RCC 7860 (cell line): ENCODE measurements around the gene SLC11A2.
A peak's percentile ranks its signal among the peaks of the same experiment; 100 is the strongest.

Experiments
- DNase-seq: peaks from one replicate; pipeline ENCODE4 v3.0.0-alpha.2; 2015; ENCODE audit warnings: low spot score
- FAIRE-seq: peaks from 2 replicates; lab custom pipeline; 2012; peaks lifted over from hg19 to GRCh38; lab: Jason Lieb, UNC

SLC11A2 gene

GRCh38 chr12:51025836-51026638, at the start of gene SLC11A2:
TSS of gene SLC11A2 (minus strand) at chr12:51026384. CDS start at chr12:51010728, 15,656 bp downstream.
- no peak for FAIRE-seq

GRCh38 chr12:51075390-51075789, 49.2 kb upstream of the SLC11A2 start:
- DNase-seq: no peak
- no peak for FAIRE-seq

More at GRCh38 chr12:51025836-51026638, at the start of gene SLC11A2:
- DNase-seq: peak; percentile 81

DNA sequence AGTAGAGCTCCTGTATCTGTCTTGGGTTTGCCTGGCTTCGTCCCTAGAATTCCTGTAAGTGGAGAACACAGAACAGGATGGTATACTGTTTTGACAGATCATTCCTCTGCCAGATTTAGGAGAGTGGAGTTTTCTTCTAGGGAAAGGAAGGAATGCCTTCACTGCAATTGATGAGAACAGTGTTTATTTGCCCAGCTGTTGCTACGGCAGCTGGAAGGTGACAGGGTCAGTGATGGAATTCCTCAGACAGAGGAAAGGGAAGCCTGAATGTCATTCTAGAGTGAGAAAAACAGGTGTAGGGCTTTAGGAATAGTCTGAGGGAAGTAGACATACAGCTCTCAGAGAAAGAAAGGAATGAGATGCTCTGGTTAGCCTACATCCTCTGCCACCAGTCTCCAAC, 45.5 kb upstream of the SLC11A2 start:
- no peak for DNase-seq
- FAIRE-seq: no peak

- FAIRE-seq (no peak), DNase-seq (no peak)
These were observed 43.8 kb upstream of the SLC11A2 start for GRCh38 chr12:51070004-51070403.

GRCh38 chr12:51067771-51068170, 41.6 kb upstream of the SLC11A2 start:
- no peak for FAIRE-seq

DNA sequence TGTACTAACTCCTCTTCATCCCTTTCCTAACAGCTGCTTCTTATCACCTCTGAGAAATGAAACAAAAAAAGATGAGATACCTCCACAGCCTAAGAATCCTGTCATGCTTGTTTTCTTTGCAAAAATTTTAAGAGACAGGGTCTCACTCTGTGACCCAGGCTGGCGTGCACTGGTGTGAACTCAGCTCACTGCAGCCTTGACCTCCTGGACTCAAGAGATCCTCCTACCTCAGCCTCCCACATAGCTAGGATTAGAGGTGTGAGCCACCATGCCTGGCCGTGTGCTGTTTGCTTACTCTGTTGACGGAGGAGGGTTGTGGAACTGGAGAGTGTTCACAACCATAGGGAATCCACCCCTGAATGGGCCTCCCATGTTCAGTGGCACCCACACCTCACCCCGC, 41.0 kb upstream of the SLC11A2 start:
- FAIRE-seq (no peak), DNase-seq (no peak)

More at GRCh38 chr12:51067771-51068170, 41.6 kb upstream of the SLC11A2 start:
- DNase-seq: no peak

- FAIRE-seq: no peak
These were observed 39.3 kb upstream of the SLC11A2 start for GRCh38 chr12:51065530-51065929.

GRCh38 chr12:51062631-51063397, 36.6 kb upstream of the SLC11A2 start:
- no peak for FAIRE-seq
- no peak for DNase-seq

More at GRCh38 chr12:51065530-51065929, 39.3 kb upstream of the SLC11A2 start:
- DNase-seq: no peak

DNA sequence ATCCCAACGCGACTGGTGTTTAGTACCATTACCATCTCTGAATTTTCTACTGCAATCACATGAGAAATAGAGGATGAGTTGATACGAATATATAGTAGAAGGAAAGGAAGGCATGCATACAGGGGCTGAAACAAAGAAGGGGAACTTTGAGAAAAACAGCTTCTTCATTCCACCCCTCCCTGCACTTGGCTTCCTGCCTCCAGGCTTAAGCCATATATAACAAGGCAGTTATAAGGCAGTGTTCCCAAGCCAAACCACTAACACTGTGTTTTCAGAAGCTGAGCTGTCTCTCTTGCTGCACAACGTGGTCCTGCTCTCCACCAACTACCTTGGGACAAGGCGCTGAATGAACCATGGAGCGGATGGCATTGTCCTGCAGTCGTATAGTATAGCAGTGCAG, 32.9 kb upstream of the SLC11A2 start:
- no peak for DNase-seq
- FAIRE-seq: no peak

DNA sequence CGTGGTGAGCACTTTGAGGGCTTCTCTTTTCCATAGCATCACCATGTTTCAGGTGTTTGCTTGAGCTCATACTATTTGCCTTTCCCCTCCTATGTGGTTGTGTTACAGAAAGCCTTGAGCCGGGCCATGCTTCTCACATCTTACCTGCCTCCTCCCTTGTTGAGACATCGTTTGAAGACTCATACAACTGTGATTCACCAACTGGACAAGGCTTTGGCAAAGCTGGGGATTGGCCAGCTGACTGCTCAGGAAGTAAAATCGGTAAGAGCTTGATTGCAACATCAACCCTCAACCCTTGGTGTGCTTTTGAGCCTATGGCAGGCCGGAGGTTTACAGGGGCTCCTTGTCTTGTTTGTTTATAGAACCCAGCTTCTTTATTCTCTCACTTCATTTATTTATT, 30.1 kb upstream of the SLC11A2 start:
- DNase-seq (no peak), FAIRE-seq (no peak)

DNA sequence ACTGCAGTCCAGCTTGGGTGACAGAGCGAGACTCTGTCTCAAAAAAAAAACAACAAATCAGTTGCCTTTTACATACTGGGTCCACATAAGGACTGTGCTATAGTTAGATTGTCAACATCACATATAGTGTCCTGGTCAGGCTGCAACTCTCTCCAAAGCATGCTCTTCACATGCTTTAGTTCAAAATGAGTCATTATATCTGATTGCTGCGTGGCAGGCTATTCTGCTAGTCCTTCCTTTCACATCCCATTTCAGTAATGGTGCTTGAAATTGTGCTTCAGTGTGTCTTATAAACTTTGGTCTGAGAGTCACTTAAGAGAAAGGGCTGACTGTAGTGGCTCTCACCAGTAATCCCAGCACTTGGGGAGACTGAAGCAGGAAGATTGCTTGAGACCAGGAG, 28.9 kb upstream of the SLC11A2 start:
- no peak for DNase-seq
- no peak for FAIRE-seq

- FAIRE-seq (no peak), DNase-seq (no peak)
These were observed 25.6 kb upstream of the SLC11A2 start for GRCh38 chr12:51051787-51052186.

DNA sequence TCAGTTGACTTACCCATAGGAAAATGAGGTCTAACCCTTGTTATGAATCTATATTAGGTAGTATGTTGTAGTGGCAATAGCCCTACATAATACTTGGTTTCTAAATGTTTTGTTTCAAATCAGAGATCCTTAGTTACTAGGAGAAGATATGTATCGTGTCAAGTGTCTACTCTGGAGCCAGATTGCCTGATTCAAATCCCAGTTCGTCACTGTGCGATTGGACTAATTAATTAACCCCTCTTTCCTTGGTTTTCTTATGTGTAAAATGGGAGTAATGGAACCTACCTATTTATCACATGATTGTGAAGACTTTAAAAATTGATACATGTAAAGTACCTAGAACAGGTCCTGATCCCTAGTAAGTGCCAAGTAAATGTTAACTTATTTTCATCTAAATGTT, 23.3 kb upstream of the SLC11A2 start:
- FAIRE-seq (no peak), DNase-seq (no peak)

GRCh38 chr12:51048661-51049251, 22.6 kb upstream of the SLC11A2 start:
- FAIRE-seq: no peak
- DNase-seq: no peak

- peak; percentile 78 for FAIRE-seq
- DNase-seq: peak; percentile 93
These were observed 21.7 kb upstream of the SLC11A2 start, which contains the start of gene LETMD1 for GRCh38 chr12:51047655-51048540. TSS of gene LETMD1 (plus strand) at chr12:51048327. CDS start at chr12:51048357, 30 bp downstream.

DNA sequence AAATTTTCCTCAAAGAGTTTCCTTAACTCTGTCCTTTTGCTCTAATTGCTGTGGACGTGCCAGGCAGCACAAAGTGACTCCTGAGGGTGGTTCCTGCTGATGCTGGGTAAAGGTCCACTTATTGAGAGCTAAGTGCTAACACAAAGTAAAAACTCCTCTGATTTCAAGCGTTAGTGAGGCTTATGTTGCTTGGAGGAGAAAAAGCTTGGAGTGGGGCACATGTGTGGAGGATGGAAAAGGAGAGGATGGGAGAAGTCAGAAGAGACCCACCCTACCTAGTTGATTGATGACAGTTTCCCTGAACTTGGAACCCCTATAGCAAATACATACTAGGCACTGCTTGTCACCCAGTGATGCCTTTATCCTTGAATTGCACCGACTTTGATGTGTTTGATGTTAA, 10.1 kb upstream of the SLC11A2 start:
- DNase-seq: no peak
- FAIRE-seq: no peak

DNA sequence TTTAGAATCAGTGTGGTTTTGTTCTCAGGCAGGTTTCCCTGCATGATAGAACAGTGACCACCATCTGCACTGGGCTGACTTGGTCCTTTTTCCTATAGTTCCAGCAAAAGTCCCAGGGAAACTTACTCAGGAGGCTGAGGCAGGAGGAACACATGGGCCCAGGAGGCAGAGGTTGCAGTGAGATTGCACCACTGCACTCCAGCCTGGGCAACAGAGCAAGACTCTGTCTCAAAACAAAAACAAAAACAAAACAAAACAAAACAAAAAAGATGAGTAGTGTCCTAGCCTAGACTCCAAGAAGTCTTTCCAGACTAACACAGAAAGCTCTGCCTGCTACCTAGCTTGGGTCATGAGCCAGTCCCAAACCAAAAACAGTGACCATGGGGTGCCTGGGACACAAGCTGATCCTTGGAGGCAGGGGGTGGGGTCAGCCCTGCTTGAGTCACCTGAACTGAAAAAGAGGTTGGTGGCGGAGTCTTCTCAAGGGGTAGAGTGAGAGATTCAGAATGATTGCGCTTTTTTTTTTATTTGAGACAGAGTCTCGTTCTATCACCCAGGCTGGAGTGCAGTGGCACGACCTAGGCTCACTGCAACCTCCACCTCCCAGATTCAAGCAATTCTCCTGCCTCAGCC, 7.4 kb upstream of the SLC11A2 start:
- DNase-seq (no peak), FAIRE-seq (no peak)

DNA sequence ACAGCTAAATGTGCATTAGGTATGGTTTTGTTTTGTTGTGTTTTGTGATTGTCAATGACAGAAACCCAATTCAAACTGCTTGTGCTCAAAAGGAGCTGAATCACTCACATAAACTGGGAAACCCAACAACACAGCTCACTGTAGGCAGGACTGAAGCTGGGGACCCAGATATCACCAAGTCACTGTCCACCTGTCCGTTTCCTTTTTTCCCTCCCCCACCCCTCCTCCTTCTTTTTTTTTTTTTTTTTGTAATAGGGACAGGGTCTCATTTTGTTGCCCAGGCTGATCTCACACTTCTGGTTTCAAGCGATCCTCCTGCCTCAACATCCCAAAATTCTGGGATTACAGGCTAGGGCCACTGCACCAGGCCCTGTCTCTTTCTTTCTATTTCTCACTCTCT, 6.9 kb upstream of the SLC11A2 start:
- DNase-seq (no peak), FAIRE-seq (no peak)

- DNase-seq (no peak), FAIRE-seq (no peak)
These were observed 2.6 kb upstream of the SLC11A2 start for GRCh38 chr12:51028813-51029150.

GRCh38 chr12:51028126-51028812, 2.1 kb upstream of the SLC11A2 start:
- no peak for FAIRE-seq
- DNase-seq: peak; percentile 15
